GM18867 (cell line): Measurements from ENCODE around the gene STRN4.
"Not testable (repeated sequence)": the region's sequence is repeated elsewhere in the genome, so short reads cannot be mapped to it uniquely, and the experiment has no call there.

Experiments used
- ATAC-seq: cut with Tn5 transposase; IDR thresholded peaks from one replicate; pipeline ENCODE4 v1.9.1; 2021; ENCODE audit warnings: mild to moderate bottlenecking, moderate library complexity; ENCODE audit not compliant: unreplicated experiment

Gene STRN4

GRCh38 chr19:46715975-46716671 lies 30.1 kb downstream of the STRN4 start:
- no peak for ATAC-seq

GRCh38 chr19:46715620-46715974 lies 30.7 kb downstream of the STRN4 start:
- no peak for ATAC-seq

GRCh38 chr19:46714444-46715106 lies 31.7 kb downstream of the STRN4 start:
- peak; percentile 33 for ATAC-seq

- ATAC-seq, result peak; percentile 19
These were observed 32.3 kb downstream of the STRN4 start for GRCh38 chr19:46713781-46714443.

- ATAC-seq, result not testable (repeated sequence)
These were observed 33.4 kb downstream of the STRN4 start for GRCh38 chr19:46712768-46713338.

- ATAC-seq, result no peak
These were observed 35.6 kb downstream of the STRN4 start for GRCh38 chr19:46710687-46711086.

- no peak for ATAC-seq
These were observed 41.7 kb downstream of the STRN4 start for GRCh38 chr19:46704379-46705076.

GRCh38 chr19:46700704-46701103 lies 45.5 kb downstream of the STRN4 start:
- no peak for ATAC-seq

GRCh38 chr19:46698395-46699321 lies 47.6 kb downstream of the STRN4 start:
- no peak for ATAC-seq

- no peak for ATAC-seq
These were observed 48.9 kb downstream of the STRN4 start for GRCh38 chr19:46697204-46697960.

GRCh38 chr19:46696866-46697203 lies 49.4 kb downstream of the STRN4 start:
- ATAC-seq, result no peak

- ATAC-seq, result no peak
These were observed 50.2 kb downstream of the STRN4 start for GRCh38 chr19:46696052-46696451.

GRCh38 chr19:46693760-46694159 lies 52.5 kb downstream of the STRN4 start:
- no peak for ATAC-seq

- ATAC-seq, result no peak
These were observed 53.1 kb downstream of the STRN4 start for GRCh38 chr19:46692918-46693722.

GRCh38 chr19:46691948-46692347 lies 54.3 kb downstream of the STRN4 start:
- no peak for ATAC-seq

- no peak for ATAC-seq
These were observed 55.1 kb downstream of the STRN4 start for GRCh38 chr19:46691104-46691503.

- ATAC-seq, result no peak
These were observed 56.9 kb downstream of the STRN4 start for GRCh38 chr19:46689358-46689757.

GRCh38 chr19:46687438-46688145 lies 58.7 kb downstream of the STRN4 start:
- no peak for ATAC-seq
